GM12878 (cell line): ENCODE data around the gene RAMP2. TPM values are rescaled to one million over a fixed set of nuclear protein-coding genes. Genes with fewer than 3 reads are reported as not detected.

Experiments
- ATAC-seq: fragments of 200-7000 bp; cut with Tn5 transposase; 3 replicates; pipeline ENCODE4 v1.9.1; 2020; ENCODE audit warnings: mild to moderate bottlenecking, moderate library complexity
- BruUV-seq: library from RNA; stranded (reverse); fragments of 400-500 nt; replicated peaks from 2 replicates; lab custom pipeline; 2021; lab: Mats Ljungman, UMichigan
- CTCF ChIA-PET: fragments of 300-600 bp; sonication (Branson Sonifier 250); formaldehyde crosslinking; extraction: SDS; loops from one replicate; lab custom pipeline; 2021; ENCODE audit warnings: inconsistent platforms; lab: Yijun Ruan, JAX
- POLR2A ChIA-PET: fragments of 350-600 bp; formaldehyde crosslinking; extraction: SDS; loops from one replicate; lab custom pipeline; 2021; ENCODE audit warnings: inconsistent platforms; lab: Charles Lee
- RAD21 ChIA-PET: fragments of 300-600 bp; sonication (Branson Sonifier 250); formaldehyde crosslinking; loops from one replicate; lab custom pipeline; 2023; ENCODE audit warnings: antibody characterized with exemption; ENCODE audit not compliant: unreplicated experiment; lab: Charles Lee
- SMC1A ChIA-PET: fragments of 300-600 bp; sonication (Branson Sonifier 250); formaldehyde crosslinking; loops from one replicate; lab custom pipeline; 2023; ENCODE audit not compliant: unreplicated experiment, uncharacterized antibody; lab: Charles Lee
- DNase-seq: peaks from one replicate; pipeline ENCODE4 v3.0.0-alpha.2; 2011; ENCODE audit warnings: low read depth, low spot score
- FAIRE-seq: peaks from 3 replicates; lab custom pipeline; 2011; peaks lifted over from hg19 to GRCh38; lab: Jason Lieb, UNC
- H2AFZ ChIP-seq: 2 replicates; pipeline ENCODE4 v1.6.0; 2011; ENCODE audit warnings: low read depth, low read length, control low read depth; ENCODE audit not compliant: control insufficient read depth
- H3K27ac ChIP-seq: 2 replicates; pipeline ENCODE4 v1.5.1; 2011; ENCODE audit warnings: control low read depth; ENCODE audit not compliant: control insufficient read depth, insufficient read depth
- H3K27me3 ChIP-seq, 2 experiments: replicated peaks in 1 of 2; 2 replicates each; pipeline versions ENCODE4 v1.6.0 to v1.6.1; 2011; ENCODE audit warnings: low read length in 1 of 2; ENCODE audit not compliant: control insufficient read depth in 2 of 2, insufficient read depth in 2 of 2
- H3K36me3 ChIP-seq, 2 experiments: 2 replicates each; pipeline ENCODE4 v1.5.1; 2011; ENCODE audit warnings: low read length in 1 of 2; ENCODE audit not compliant: control insufficient read depth in 2 of 2, insufficient read depth in 2 of 2
- H3K4me1 ChIP-seq: 2 replicates; pipeline ENCODE4 v1.6.1; 2011; ENCODE audit warnings: mild to moderate bottlenecking, low read length, moderate library complexity, mixed read lengths; ENCODE audit not compliant: control insufficient read depth, insufficient read depth
- H3K4me2 ChIP-seq: 2 replicates; pipeline ENCODE4 v1.6.0; 2011; ENCODE audit warnings: control low read depth; ENCODE audit not compliant: control insufficient read depth, insufficient read depth
- H3K4me3 ChIP-seq: fragments of 200-600 bp; sonication (generic); 2 replicates; pipeline ENCODE4 v1.5.1; 2016
- H3K79me2 ChIP-seq: 2 replicates; pipeline ENCODE4 v1.6.0; 2011; ENCODE audit warnings: low read length; ENCODE audit not compliant: control insufficient read depth, insufficient read depth
- H3K9ac ChIP-seq: 2 replicates; pipeline ENCODE4 v1.8.0; 2011; ENCODE audit warnings: low read length, control low read depth, mixed read lengths; ENCODE audit not compliant: control insufficient read depth, insufficient read depth
- H3K9me3 ChIP-seq: replicated peaks from 3 replicates; pipeline ENCODE4 v1.5.1; 2011; ENCODE audit warnings: mild to moderate bottlenecking, low read length; ENCODE audit not compliant: control insufficient read depth, insufficient read depth
- H4K20me1 ChIP-seq: 2 replicates; pipeline ENCODE4 v1.6.0; 2011; ENCODE audit not compliant: control insufficient read depth, insufficient read depth
- EGR1 ChIP-seq, 2 experiments: IDR thresholded peaks; 1 replicate in 1 of 2; 2 replicates in 1 of 2; pipeline ENCODE4 v1.6.1; 2011 to 2012; ENCODE audit warnings: low read depth in 2 of 2, low read length in 2 of 2, borderline replicate concordance in 1 of 2, mild to moderate bottlenecking in 1 of 2, moderate library complexity in 1 of 2
- JUNB ChIP-seq: IDR thresholded peaks from 2 replicates; pipeline ENCODE4 v1.6.1; 2016; ENCODE audit warnings: antibody characterized with exemption, mild to moderate bottlenecking
- POLR2A ChIP-seq: IDR thresholded peaks from 2 replicates; pipeline ENCODE4 v1.6.1; 2011; ENCODE audit warnings: low read depth, mild to moderate bottlenecking, low read length
- YBX1 ChIP-seq: fragments of 450-650 bp; IDR thresholded peaks from 2 replicates; pipeline ENCODE4 v1.6.1; 2016; ENCODE audit warnings: antibody characterized with exemption
- ZBTB40 ChIP-seq: fragments of 450-650 bp; IDR thresholded peaks from 2 replicates; pipeline ENCODE4 v1.6.1; 2016; ENCODE audit warnings: mild to moderate bottlenecking, moderate library complexity, borderline replicate concordance
- WGBS: methylation state at CpG from one replicate; pipeline ENCODE4 v1.1.6; 2016; ENCODE audit warnings: low lambda C conversion rate; ENCODE audit not compliant: insufficient replicate concordance, insufficient coverage; ENCODE audit errors: missing lambda C conversion rate; 5-methylcytosine and 5-hydroxymethylcytosine counted together
- in situ Hi-C: fragments of 300-500 bp; cut with MboI; formaldehyde crosslinking; loops from 9 replicates; pipeline ENCODE4 v1.14.3; 2018; ENCODE audit warnings: mixed read lengths
- intact Hi-C: fragments of 100-400 bp; cut with micrococcal nuclease; formaldehyde crosslinking; loops from one replicate; pipeline ENCODE4 v1.14.2; 2022; ENCODE audit not compliant: unreplicated experiment
- polyA plus RNA-seq, 11 experiments: library from polyadenylated mRNA; depleted of rRNA in 4 of 11; unstranded in 6 of 11; stranded (reverse) in 5 of 11; fragments of >200 nt; fragmentation: Nextera tagmentation in 4 of 11; fragmentation: Illumina TruSeq in 1 of 11; extraction: Ambion mirVana in 4 of 11; extraction: Trizol in 1 of 11; gene quantifications; 1 replicate in 1 of 11; 2 replicates in 10 of 11; pipeline versions ENCODE4 v1.2.1 to v1.2.3, GENCODE V29; 2011 to 2016; ENCODE audit warnings: inconsistent platforms in 2 of 11, missing spikeins in 2 of 11, low read depth in 1 of 11
- total RNA-seq, 4 experiments: library from RNA; depleted of rRNA in 3 of 4; stranded (reverse); fragments of >200 nt in 3 of 4; fragmentation: Illumina TruSeq in 1 of 4; extraction: Trizol in 1 of 4; gene quantifications; 2 replicates each; pipeline versions ENCODE4 v1.2.1 to v1.2.3, GENCODE V29; 2013 to 2021

Gene RAMP2
- total and polyA plus RNA-seq, 10 of the 15 experiments (the other 5 are each of a cell fraction or from before 2014, with no cell fraction given) = 0.14 to 0.32 (median 0.21) TPM; not detected in 4

- TF ChIP-seq ZBTB40 = peak; percentile 57; the same call in 1 of the 2 replicates
- TF ChIP-seq POLR2A = peak; percentile 85
Measured at GRCh38 chr17:42798383-42799380, 37.7 kb downstream of the RAMP2 start, which contains the start of the genes CNTD1 and COA3 (continued).

- FAIRE-seq = no peak
- ChIA-PET POLR2A (interaction anchor here (0.5 kb wide), 1 partner anchor 29 kb away, joined by 3 read pairs; no protein-coding TSS in a partner anchor), RAD21 (no interaction called here), CTCF (interaction anchor here (0.6 to 2.9 kb wide), 7 partner anchors 12 to 267 kb away, joined by 3 to 11 read pairs (median 3); partner anchors contain the start of gene BECN1), SMC1A (interaction anchor here (0.6 to 1.7 kb wide), 5 partner anchors 8 to 837 kb away, joined by 3 read pairs; partner anchors contain the start of gene PSMC3IP)
- intact Hi-C loops = no loop called here
- no peak for DNase-seq
- ATAC-seq = no peak
- Histone ChIP-seq H3K4me3 (no peak overlapping the region), H3K4me2 (no peak overlapping the region), H3K36me3 (no peaks in the 10 kb centered on the region), H2AFZ (no peak overlapping the region), H3K9ac (no peak overlapping the region), H3K79me2 (peaks cover under 1% of the 10 kb centered on the region; the same call in 1 of the 2 replicates), H4K20me1 (no peaks in the 10 kb centered on the region), H3K9me3 (no peaks in the 10 kb centered on the region), H3K27ac (no peak overlapping the region), H3K27me3 (no peaks in the 10 kb centered on the region), H3K4me1 (peaks cover 4% of the 10 kb centered on the region; the same call in 1 of the 2 replicates)
- in situ Hi-C loops = loop anchor here (5.0 kb wide), 1 partner anchor 51 kb away; no protein-coding TSS in a partner anchor
- no TSS peak for BruUV-seq
- 5% methylated on average over 2 of the region's 2 CpGs for WGBS
- TF ChIP-seq YBX1 = no peak
- TF ChIP-seq ZBTB40 = no peak
- TF ChIP-seq EGR1 (IDR thresholded peaks at IDR 0.05; ENCODE audit: borderline replicate concordance in 1 of 2, low read depth in 2 of 2, low read length in 2 of 2) = no peak
- TF ChIP-seq JUNB = no peak
Measured at GRCh38 chr17:42803074-42803883, 42.3 kb downstream of the RAMP2 start.
